Neural progenitor cell (in vitro differentiated cells): ENCODE data around the gene PACRG. TPM values are rescaled to one million over a fixed set of nuclear protein-coding genes. Genes with fewer than 3 reads are reported as not detected.

ENCODE experiments used
- DNase-seq: peaks from one replicate; pipeline ENCODE4 v3.0.0-alpha.2; 2016; ENCODE audit warnings: low spot score
- H2AFZ ChIP-seq: fragments of 200-600 bp; sonication (generic); replicated peaks from 2 replicates; pipeline ENCODE4 v1.6.1; 2016; ENCODE audit warnings: antibody characterized with exemption
- H3F3A ChIP-seq: fragments of 200-600 bp; sonication (generic); 2 replicates; pipeline ENCODE4 v1.6.1; 2016; ENCODE audit warnings: antibody characterized with exemption, low read depth
- H3K27ac ChIP-seq: fragments of 200-600 bp; sonication (generic); 2 replicates; pipeline ENCODE4 v1.5.1; 2016; ENCODE audit warnings: mild to moderate bottlenecking
- H3K27me3 ChIP-seq: fragments of 200-600 bp; sonication (generic); 2 replicates; pipeline ENCODE4 v1.6.1; 2016; ENCODE audit warnings: mild to moderate bottlenecking, moderate library complexity
- H3K36me3 ChIP-seq: fragments of 200-600 bp; sonication (generic); 2 replicates; pipeline ENCODE4 v1.5.1; 2016
- H3K4me1 ChIP-seq: fragments of 200-600 bp; sonication (generic); 2 replicates; pipeline ENCODE4 v1.6.1; 2016; ENCODE audit warnings: mixed run types
- H3K4me2 ChIP-seq: fragments of 200-600 bp; sonication (generic); 2 replicates; pipeline ENCODE4 v1.6.1; 2016
- H3K4me3 ChIP-seq: fragments of 200-600 bp; sonication (generic); 2 replicates; pipeline ENCODE4 v1.5.1; 2016
- H3K79me2 ChIP-seq: fragments of 200-600 bp; sonication (generic); 2 replicates; pipeline ENCODE4 v1.6.1; 2016; ENCODE audit warnings: low read depth
- H3K9ac ChIP-seq: fragments of 200-600 bp; sonication (generic); 2 replicates; pipeline ENCODE4 v1.6.1; 2016
- H3K9me3 ChIP-seq: fragments of 200-600 bp; sonication (generic); 2 replicates; pipeline ENCODE4 v1.5.1; 2016; ENCODE audit warnings: low read depth
- H4K20me1 ChIP-seq: fragments of 200-600 bp; sonication (generic); 2 replicates; pipeline ENCODE4 v1.6.1; 2016; ENCODE audit warnings: low read depth
- H3K27ac Mint-ChIP-seq: 3 replicates; pipeline ENCODE4 v1.8.0; 2021; ENCODE audit warnings: mixed read lengths
- H3K27me3 Mint-ChIP-seq: 2 replicates; pipeline ENCODE4 v1.8.0; 2022; ENCODE audit warnings: low read depth, mild to moderate bottlenecking, inconsistent platforms, moderate library complexity, mixed read lengths; ENCODE audit not compliant: insufficient read depth
- H3K36me3 Mint-ChIP-seq: 3 replicates; pipeline ENCODE4 v1.8.0; 2021; ENCODE audit warnings: mixed read lengths
- H3K4me1 Mint-ChIP-seq: 3 replicates; pipeline ENCODE4 v1.8.0; 2021; ENCODE audit warnings: mixed read lengths
- H3K4me3 Mint-ChIP-seq: 3 replicates; pipeline ENCODE4 v1.8.0; 2021; ENCODE audit warnings: mild to moderate bottlenecking, moderate library complexity, mixed read lengths
- H3K9me3 Mint-ChIP-seq: 3 replicates; pipeline ENCODE4 v1.8.0; 2020; ENCODE audit warnings: mixed read lengths
- CTCF ChIP-seq: fragments of 200-600 bp; sonication (generic); IDR thresholded peaks from 2 replicates; pipeline ENCODE4 v1.5.1; 2017; ENCODE audit warnings: antibody characterized with exemption, mild to moderate bottlenecking
- EZH2 ChIP-seq: fragments of 200-600 bp; sonication (generic); IDR thresholded peaks from 2 replicates; pipeline ENCODE4 v1.6.1; 2017; ENCODE audit warnings: antibody characterized with exemption, mild to moderate bottlenecking, moderate library complexity
- EZH2phosphoT487 ChIP-seq: fragments of 200-600 bp; sonication (generic); IDR thresholded peaks from 2 replicates; pipeline ENCODE4 v1.6.1; 2017; ENCODE audit warnings: antibody characterized with exemption
- total RNA-seq: library from RNA; depleted of rRNA; stranded (reverse); fragments of >200 nt; gene quantifications from 2 replicates; pipeline ENCODE4 v1.2.3, GENCODE V29; 2015; ENCODE audit warnings: low replicate concordance

Gene PACRG
- total RNA-seq, 1 donor from 2014 or later = 0.30 TPM

- H3K9me3 Mint-ChIP-seq = no peaks in the 10 kb centered on the region
- peaks cover 13% of the 10 kb centered on the region for H3K27me3 Mint-ChIP-seq
- H2AFZ ChIP-seq = no peak overlapping the region
- no peaks in the 10 kb centered on the region for H3K79me2 ChIP-seq
- H4K20me1 ChIP-seq = no peaks in the 10 kb centered on the region
- H3K4me3 ChIP-seq = no peak overlapping the region
- H3K27ac Mint-ChIP-seq = peak overlapping the region; percentile 85
- TF ChIP-seq EZH2 (no peak), EZH2phosphoT487 (no peak), CTCF (no peak)
- H3K27ac ChIP-seq = no peak overlapping the region
- no peak overlapping the region for H3K9ac ChIP-seq
- no peak overlapping the region for H3K4me2 ChIP-seq
- no peaks in the 10 kb centered on the region for H3K27me3 ChIP-seq
- no peak for DNase-seq
- peaks cover 12% of the 10 kb centered on the region for H3K4me1 ChIP-seq
- no peaks in the 10 kb centered on the region for H3K9me3 ChIP-seq
- H3K36me3 ChIP-seq = no peaks in the 10 kb centered on the region
- no peaks in the 10 kb centered on the region for H3K36me3 Mint-ChIP-seq
- H3F3A ChIP-seq = no peaks in the 10 kb centered on the region
- peaks cover 61% of the 10 kb centered on the region for H3K4me1 Mint-ChIP-seq
- H3K4me3 Mint-ChIP-seq = peak overlapping the region; percentile 52
These were observed 621.3 kb downstream of the PACRG start for GRCh38 chr6:163348789-163349680.

GRCh38 chr6:163349696-163350095 lies 621.9 kb downstream of the PACRG start:
- H3K4me1 Mint-ChIP-seq = peaks cover 64% of the 10 kb centered on the region
- no peak overlapping the region for H3K27ac ChIP-seq

GRCh38 chr6:163351013-163351412 lies 623.2 kb downstream of the PACRG start:
- DNase-seq = no peak
- Histone ChIP-seq H3K27ac (no peak overlapping the region), H3K4me2 (no peak overlapping the region), H3K36me3 (no peaks in the 10 kb centered on the region), H3K9me3 (no peaks in the 10 kb centered on the region), H3K9ac (no peak overlapping the region), H4K20me1 (no peaks in the 10 kb centered on the region), H3K4me1 (peaks cover 12% of the 10 kb centered on the region), H3F3A (no peaks in the 10 kb centered on the region), H2AFZ (no peak overlapping the region), H3K4me3 (no peak overlapping the region), H3K27me3 (no peaks in the 10 kb centered on the region), H3K79me2 (no peaks in the 10 kb centered on the region)
- peaks cover 72% of the 10 kb centered on the region for H3K4me1 Mint-ChIP-seq
- peak overlapping the region; percentile 93 for H3K27ac Mint-ChIP-seq
- H3K36me3 Mint-ChIP-seq = no peaks in the 10 kb centered on the region
- no peak overlapping the region for H3K4me3 Mint-ChIP-seq
- peaks cover 13% of the 10 kb centered on the region for H3K27me3 Mint-ChIP-seq
- H3K9me3 Mint-ChIP-seq = no peaks in the 10 kb centered on the region
- no peak for TF ChIP-seq CTCF
- TF ChIP-seq EZH2phosphoT487 = no peak
- no peak for TF ChIP-seq EZH2

More at GRCh38 chr6:163349696-163350095, 621.9 kb downstream of the PACRG start:
- no peaks in the 10 kb centered on the region for H3K36me3 ChIP-seq
- H2AFZ ChIP-seq = no peak overlapping the region
- Mint-ChIP-seq H3K9me3 (no peaks in the 10 kb centered on the region), H3K27ac (peak overlapping the region; percentile 85), H3K27me3 (peaks cover 13% of the 10 kb centered on the region), H3K36me3 (no peaks in the 10 kb centered on the region), H3K4me3 (no peak overlapping the region)
- no peaks in the 10 kb centered on the region for H3F3A ChIP-seq
- no peaks in the 10 kb centered on the region for H3K79me2 ChIP-seq
- no peaks in the 10 kb centered on the region for H3K27me3 ChIP-seq
- H3K9ac ChIP-seq = no peak overlapping the region
- H3K4me2 ChIP-seq = no peak overlapping the region
- no peak for DNase-seq
- TF ChIP-seq EZH2phosphoT487 = no peak
- no peak for TF ChIP-seq EZH2
- no peak for TF ChIP-seq CTCF
- H4K20me1 ChIP-seq = no peaks in the 10 kb centered on the region
- no peak overlapping the region for H3K4me3 ChIP-seq
- H3K9me3 ChIP-seq = no peaks in the 10 kb centered on the region
- H3K4me1 ChIP-seq = peaks cover 12% of the 10 kb centered on the region
